ENCODE data around the gene ANKRD35. TPM values are rescaled to one million over a fixed set of nuclear protein-coding genes. Genes with fewer than 3 reads are reported as not detected.

Gene ANKRD35
- total and polyA plus RNA-seq, 2 experiments from 2014 or later, result 3.6 to 5.6 TPM

- no peaks in the 10 kb centered on the region for H3K36me3 ChIP-seq (ENCODE audit: insufficient read depth)
Measured at GRCh38 chr1:145895471-145895870, 9.8 kb upstream of the ANKRD35 start.

More at GRCh38 chr1:145895471-145895870, 9.8 kb upstream of the ANKRD35 start:
- no peaks in the 10 kb centered on the region for H3K79me2 ChIP-seq (replicated peaks; ENCODE audit: insufficient read depth)
- H3F3A ChIP-seq (replicated peaks; ENCODE audit: low read depth), result no peaks in the 10 kb centered on the region
- no peaks in the 10 kb centered on the region for H3K36me3 Mint-ChIP-seq (ENCODE audit: low read depth)
- no peak overlapping the region for H3K27ac ChIP-seq (ENCODE audit: low read depth)
- ATAC-seq (no peak), DNase-seq (ENCODE audit: low spot score) (no peak)
- H3K27me3 ChIP-seq (ENCODE audit: insufficient read depth), result no peaks in the 10 kb centered on the region
- H3K9me3 Mint-ChIP-seq, result no peaks in the 10 kb centered on the region; the same call in 2 of the 3 replicates
- no peak overlapping the region for H2AFZ ChIP-seq
- TF ChIP-seq JUNB (IDR thresholded peaks at IDR 0.05; ENCODE audit: unreplicated experiment) (no peak), CTCF (conservative IDR thresholded peaks at IDR 0.05; ENCODE audit: low read depth in 2 of 2) (no peak), ZNF114 (CRISPR knock-in tag; IDR thresholded peaks at IDR 0.05) (no peak), STAT1 (IDR thresholded peaks at IDR 0.05; ENCODE audit: unreplicated experiment) (no peak), CREB1 (CRISPR knock-in tag; IDR thresholded peaks at IDR 0.05; ENCODE audit: low read depth) (no peak), ZNF331 (CRISPR knock-in tag; IDR thresholded peaks at IDR 0.05; ENCODE audit: low read depth) (no peak), ETS1 (IDR thresholded peaks at IDR 0.05) (no peak), POLR2AphosphoS5 (IDR thresholded peaks at IDR 0.05; ENCODE audit: low read depth) (no peak)
- TF ChIP-seq, protein P1, sequence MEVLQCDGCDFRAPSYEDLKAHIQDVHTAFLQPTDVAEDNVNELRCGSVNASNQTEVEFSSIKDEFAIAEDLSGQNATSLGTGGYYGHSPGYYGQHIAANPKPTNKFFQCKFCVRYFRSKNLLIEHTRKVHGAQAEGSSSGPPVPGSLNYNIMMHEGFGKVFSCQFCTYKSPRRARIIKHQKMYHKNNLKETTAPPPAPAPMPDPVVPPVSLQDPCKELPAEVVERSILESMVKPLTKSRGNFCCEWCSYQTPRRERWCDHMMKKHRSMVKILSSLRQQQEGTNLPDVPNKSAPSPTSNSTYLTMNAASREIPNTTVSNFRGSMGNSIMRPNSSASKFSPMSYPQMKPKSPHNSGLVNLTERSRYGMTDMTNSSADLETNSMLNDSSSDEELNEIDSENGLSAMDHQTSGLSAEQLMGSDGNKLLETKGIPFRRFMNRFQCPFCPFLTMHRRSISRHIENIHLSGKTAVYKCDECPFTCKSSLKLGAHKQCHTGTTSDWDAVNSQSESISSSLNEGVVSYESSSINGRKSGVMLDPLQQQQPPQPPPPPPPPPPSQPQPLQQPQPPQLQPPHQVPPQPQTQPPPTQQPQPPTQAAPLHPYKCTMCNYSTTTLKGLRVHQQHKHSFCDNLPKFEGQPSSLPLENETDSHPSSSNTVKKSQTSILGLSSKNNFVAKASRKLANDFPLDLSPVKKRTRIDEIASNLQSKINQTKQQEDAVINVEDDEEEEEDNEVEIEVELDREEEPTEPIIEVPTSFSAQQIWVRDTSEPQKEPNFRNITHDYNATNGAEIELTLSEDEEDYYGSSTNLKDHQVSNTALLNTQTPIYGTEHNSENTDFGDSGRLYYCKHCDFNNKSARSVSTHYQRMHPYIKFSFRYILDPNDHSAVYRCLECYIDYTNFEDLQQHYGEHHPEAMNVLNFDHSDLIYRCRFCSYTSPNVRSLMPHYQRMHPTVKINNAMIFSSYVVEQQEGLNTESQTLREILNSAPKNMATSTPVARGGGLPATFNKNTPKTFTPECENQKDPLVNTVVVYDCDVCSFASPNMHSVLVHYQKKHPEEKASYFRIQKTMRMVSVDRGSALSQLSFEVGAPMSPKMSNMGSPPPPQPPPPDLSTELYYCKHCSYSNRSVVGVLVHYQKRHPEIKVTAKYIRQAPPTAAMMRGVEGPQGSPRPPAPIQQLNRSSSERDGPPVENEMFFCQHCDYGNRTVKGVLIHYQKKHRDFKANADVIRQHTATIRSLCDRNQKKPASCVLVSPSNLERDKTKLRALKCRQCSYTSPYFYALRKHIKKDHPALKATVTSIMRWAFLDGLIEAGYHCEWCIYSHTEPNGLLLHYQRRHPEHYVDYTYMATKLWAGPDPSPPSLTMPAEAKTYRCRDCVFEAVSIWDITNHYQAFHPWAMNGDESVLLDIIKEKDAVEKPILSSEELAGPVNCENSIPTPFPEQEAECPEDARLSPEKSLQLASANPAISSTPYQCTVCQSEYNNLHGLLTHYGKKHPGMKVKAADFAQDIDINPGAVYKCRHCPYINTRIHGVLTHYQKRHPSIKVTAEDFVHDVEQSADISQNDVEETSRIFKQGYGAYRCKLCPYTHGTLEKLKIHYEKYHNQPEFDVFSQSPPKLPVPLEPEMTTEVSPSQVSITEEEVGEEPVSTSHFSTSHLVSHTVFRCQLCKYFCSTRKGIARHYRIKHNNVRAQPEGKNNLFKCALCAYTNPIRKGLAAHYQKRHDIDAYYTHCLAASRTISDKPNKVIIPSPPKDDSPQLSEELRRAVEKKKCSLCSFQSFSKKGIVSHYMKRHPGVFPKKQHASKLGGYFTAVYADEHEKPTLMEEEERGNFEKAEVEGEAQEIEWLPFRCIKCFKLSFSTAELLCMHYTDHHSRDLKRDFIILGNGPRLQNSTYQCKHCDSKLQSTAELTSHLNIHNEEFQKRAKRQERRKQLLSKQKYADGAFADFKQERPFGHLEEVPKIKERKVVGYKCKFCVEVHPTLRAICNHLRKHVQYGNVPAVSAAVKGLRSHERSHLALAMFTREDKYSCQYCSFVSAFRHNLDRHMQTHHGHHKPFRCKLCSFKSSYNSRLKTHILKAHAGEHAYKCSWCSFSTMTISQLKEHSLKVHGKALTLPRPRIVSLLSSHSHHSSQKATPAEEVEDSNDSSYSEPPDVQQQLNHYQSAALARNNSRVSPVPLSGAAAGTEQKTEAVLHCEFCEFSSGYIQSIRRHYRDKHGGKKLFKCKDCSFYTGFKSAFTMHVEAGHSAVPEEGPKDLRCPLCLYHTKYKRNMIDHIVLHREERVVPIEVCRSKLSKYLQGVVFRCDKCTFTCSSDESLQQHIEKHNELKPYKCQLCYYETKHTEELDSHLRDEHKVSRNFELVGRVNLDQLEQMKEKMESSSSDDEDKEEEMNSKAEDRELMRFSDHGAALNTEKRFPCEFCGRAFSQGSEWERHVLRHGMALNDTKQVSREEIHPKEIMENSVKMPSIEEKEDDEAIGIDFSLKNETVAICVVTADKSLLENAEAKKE (CRISPR knock-in tag; IDR thresholded peaks at IDR 0.05), result no peak
- no peak overlapping the region for H3K4me3 ChIP-seq
- peaks cover 3% of the 10 kb centered on the region; the same call in 1 of the 2 replicates for H3K4me1 ChIP-seq (ENCODE audit: insufficient read depth)
- H3K27me3 Mint-ChIP-seq (ENCODE audit: insufficient read depth, low read depth, poor library complexity), result peaks cover 12% of the 10 kb centered on the region
- H3K9me2 ChIP-seq (ENCODE audit: insufficient read depth), result no peaks in the 10 kb centered on the region
- H3K4me3 Mint-ChIP-seq, result no peak overlapping the region
- no peaks in the 10 kb centered on the region for H4K20me1 ChIP-seq (replicated peaks; ENCODE audit: insufficient read depth)
- no peak overlapping the region for H3K4me2 ChIP-seq
- no peak overlapping the region for H3K27ac Mint-ChIP-seq
- peaks cover 6% of the 10 kb centered on the region; the same call in 2 of the 3 replicates for H3K4me1 Mint-ChIP-seq
